Occipital lobe (tissue), 2 donors: Measurements from ENCODE around the gene FUOM. TPM values are rescaled to one million over a fixed set of nuclear protein-coding genes. Genes with fewer than 3 reads are reported as not detected.
"Not testable (repeated sequence)": the region's sequence is repeated elsewhere in the genome, so short reads cannot be mapped to it uniquely, and the experiment has no call there.

Experiments used
- DNase-seq: peaks from one replicate; lab custom pipeline; 2025; lab: John Stamatoyannopoulos, UW
- total RNA-seq: library from RNA; depleted of rRNA; stranded (reverse); fragments of >200 nt; gene quantifications from one replicate; pipeline ENCODE4 v1.2.3, GENCODE V29; 2014

FUOM gene
- total RNA-seq, 1 donor from 2014 or later: 6.9 TPM

- DNase-seq: no peak
Observed at GRCh38 chr10:133332936-133333699, 24.7 kb downstream of the FUOM start.

- peak; percentile 76 for DNase-seq
Observed at GRCh38 chr10:133329491-133330202, 28.2 kb downstream of the FUOM start.

GRCh38 chr10:133328358-133329343, 29.2 kb downstream of the FUOM start:
- DNase-seq: no peak

- DNase-seq: no peak
Observed at GRCh38 chr10:133327651-133328357, 30.0 kb downstream of the FUOM start.

- no peak for DNase-seq
Observed at GRCh38 chr10:133326745-133327650, 30.8 kb downstream of the FUOM start.

- no peak for DNase-seq
Observed at GRCh38 chr10:133326223-133326551, 31.6 kb downstream of the FUOM start.

GRCh38 chr10:133325440-133326222, 32.2 kb downstream of the FUOM start:
- DNase-seq: no peak

GRCh38 chr10:133324857-133325260, 33.0 kb downstream of the FUOM start:
- DNase-seq: no peak

- DNase-seq: no peak
Observed at GRCh38 chr10:133324198-133324792, 33.5 kb downstream of the FUOM start.

- DNase-seq: not testable (repeated sequence)
Observed at GRCh38 chr10:133322064-133322709, 35.6 kb downstream of the FUOM start.

GRCh38 chr10:133320852-133321422, 36.9 kb downstream of the FUOM start:
- not testable (repeated sequence) for DNase-seq

GRCh38 chr10:133318494-133319127, 39.2 kb downstream of the FUOM start:
- no peak for DNase-seq

- no peak for DNase-seq
Observed at GRCh38 chr10:133316732-133317131, 41.1 kb downstream of the FUOM start.

GRCh38 chr10:133316266-133316665, 41.6 kb downstream of the FUOM start:
- no peak for DNase-seq

- DNase-seq: no peak
Observed at GRCh38 chr10:133315847-133316246, 42.0 kb downstream of the FUOM start.

- DNase-seq: no peak
Observed at GRCh38 chr10:133314911-133315310, 42.9 kb downstream of the FUOM start.

- no peak for DNase-seq
Observed at GRCh38 chr10:133313192-133313591, 44.6 kb downstream of the FUOM start.

- no peak for DNase-seq
Observed at GRCh38 chr10:133312769-133313145, 45.1 kb downstream of the FUOM start.
